SK-N-MC (cell line): ENCODE measurements around the gene TRIM9.

Experiments
- DNase-seq: peaks from one replicate; pipeline ENCODE4 v3.0.0-alpha.2; 2011; ENCODE audit warnings: low read depth, low spot score
- H3K27ac ChIP-seq: fragments of 200-600 bp; sonication (generic); 2 replicates; pipeline ENCODE4 v1.5.1; 2016; ENCODE audit warnings: mixed run types
- H3K36me3 ChIP-seq: fragments of 200-600 bp; sonication (generic); 2 replicates; pipeline ENCODE4 v1.6.1; 2017; ENCODE audit warnings: antibody characterized with exemption, low read length, mixed read lengths; ENCODE audit not compliant: insufficient read depth
- H3K4me3 ChIP-seq: fragments of 200-600 bp; sonication (generic); 2 replicates; pipeline ENCODE4 v1.5.1; 2016
- H3K9ac ChIP-seq: fragments of 200-600 bp; sonication (generic); 2 replicates; pipeline ENCODE4 v1.8.0; 2017; ENCODE audit warnings: mixed run types, mixed read lengths; ENCODE audit not compliant: insufficient read length
- H3K9me3 ChIP-seq: fragments of 200-600 bp; sonication (generic); 2 replicates; pipeline ENCODE4 v1.6.1; 2017; ENCODE audit warnings: low read depth, mild to moderate bottlenecking, antibody characterized with exemption, low read length, moderate library complexity, mixed read lengths
- EZH2 ChIP-seq: fragments of 200-600 bp; sonication (generic); IDR thresholded peaks from one replicate; pipeline ENCODE4 v1.6.1; 2017; ENCODE audit warnings: antibody characterized with exemption
- FOXP2 ChIP-seq: optimal IDR thresholded peaks from 2 replicates; pipeline ENCODE3; 2011; ENCODE audit warnings: mild to moderate bottlenecking, moderate library complexity; ENCODE audit not compliant: insufficient read depth; ENCODE audit errors: extremely low read length, control extremely low read depth
- POLR2AphosphoS5 ChIP-seq: IDR thresholded peaks from 2 replicates; pipeline ENCODE4 v1.6.1; 2012; ENCODE audit warnings: mild to moderate bottlenecking, low read depth, low read length, borderline replicate concordance

Gene TRIM9

DNA sequence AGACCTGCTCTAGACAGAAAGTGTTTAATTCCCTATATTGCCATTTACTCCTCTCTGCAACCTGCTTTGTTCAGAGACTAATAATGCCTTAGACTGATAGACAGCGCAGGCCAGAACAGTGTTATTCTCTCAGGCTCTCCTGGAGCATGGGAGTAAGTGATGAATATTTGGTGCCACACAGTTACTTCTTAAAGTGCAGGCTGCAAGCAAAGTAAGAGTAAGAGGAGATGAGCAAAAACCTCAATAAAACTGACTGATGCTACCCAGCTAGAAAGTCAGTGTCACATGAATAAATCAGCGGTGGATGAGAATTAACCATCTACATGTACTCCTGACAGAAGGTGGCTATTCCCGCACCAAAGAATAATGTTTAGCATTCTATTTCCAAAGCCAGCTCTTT is 9.9 kb downstream of the TRIM9 start:
- no peak for DNase-seq
- H3K4me3 ChIP-seq: no peak overlapping the region
- H3K9ac ChIP-seq: no peak overlapping the region
- no peak for TF ChIP-seq POLR2AphosphoS5
- TF ChIP-seq EZH2: no peak
- no peak for TF ChIP-seq FOXP2
- H3K9me3 ChIP-seq: no peaks in the 10 kb centered on the region
- no peak overlapping the region for H3K27ac ChIP-seq
- no peaks in the 10 kb centered on the region for H3K36me3 ChIP-seq

DNA sequence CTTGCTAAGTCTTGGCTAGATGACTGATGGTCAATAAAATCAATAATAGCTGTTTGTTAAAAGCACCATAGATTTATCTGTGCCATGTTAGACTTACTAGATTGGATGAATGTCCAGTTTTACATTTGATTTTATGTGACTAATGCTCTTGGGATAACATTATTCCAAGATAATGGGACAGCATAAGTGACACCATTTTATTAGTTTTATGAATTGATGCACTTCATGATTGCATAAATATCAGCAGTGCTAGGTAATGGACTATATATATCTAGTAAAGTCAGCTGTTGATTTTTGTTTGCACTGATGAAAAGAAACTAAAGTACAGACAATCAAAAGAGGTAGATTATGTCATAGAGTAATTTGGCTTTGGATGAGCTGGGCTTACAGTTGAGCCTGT is 10.4 kb downstream of the TRIM9 start:
- Histone ChIP-seq H3K4me3 (no peak overlapping the region), H3K27ac (no peak overlapping the region), H3K9me3 (no peaks in the 10 kb centered on the region), H3K36me3 (no peaks in the 10 kb centered on the region), H3K9ac (no peak overlapping the region)
- no peak for DNase-seq
- TF ChIP-seq FOXP2 (no peak), EZH2 (no peak), POLR2AphosphoS5 (no peak)

DNA sequence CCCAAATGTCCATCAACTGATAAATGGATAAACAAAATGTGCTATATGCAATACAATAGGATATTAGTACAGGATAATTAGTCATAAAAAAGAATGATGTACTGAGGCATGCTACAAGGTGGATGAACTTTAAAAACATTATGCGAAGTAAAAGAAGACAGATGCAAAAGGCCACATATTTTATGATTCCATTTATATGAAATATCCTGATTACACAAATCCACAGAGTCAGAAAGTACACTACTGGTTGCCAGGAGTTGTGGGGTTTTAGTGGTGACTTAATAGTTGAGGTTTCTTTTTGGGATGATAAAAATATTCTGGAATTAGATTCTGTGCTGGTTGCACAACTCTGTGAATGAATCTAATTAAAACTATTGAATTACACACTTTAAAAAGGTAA is 12.6 kb downstream of the TRIM9 start:
- Histone ChIP-seq H3K9me3 (no peaks in the 10 kb centered on the region), H3K4me3 (no peak overlapping the region), H3K9ac (no peak overlapping the region), H3K36me3 (no peaks in the 10 kb centered on the region), H3K27ac (no peak overlapping the region)
- no peak for DNase-seq
- TF ChIP-seq EZH2: no peak
- TF ChIP-seq POLR2AphosphoS5: no peak
- TF ChIP-seq FOXP2: no peak

DNA sequence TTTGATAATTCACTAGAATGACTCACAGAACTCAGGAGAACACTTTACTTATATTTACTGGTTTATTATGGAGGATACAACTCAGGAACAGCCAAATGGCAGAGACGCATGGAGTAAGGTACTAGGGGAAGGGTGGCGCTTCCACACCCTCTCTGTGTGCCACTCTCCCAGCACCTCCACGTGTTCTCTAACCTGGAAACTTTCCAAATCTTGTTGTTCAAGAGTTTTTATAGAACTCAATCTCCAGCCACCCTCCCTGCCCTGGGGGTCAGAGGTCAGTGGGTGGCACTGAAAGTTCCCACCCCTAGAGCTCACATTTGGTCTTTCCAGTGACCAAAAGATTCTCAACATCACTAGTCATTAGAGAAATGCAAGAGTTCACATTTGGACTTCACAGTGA is 13.2 kb downstream of the TRIM9 start:
- TF ChIP-seq FOXP2: no peak
- Histone ChIP-seq H3K9me3 (no peaks in the 10 kb centered on the region), H3K27ac (no peak overlapping the region)

DNA sequence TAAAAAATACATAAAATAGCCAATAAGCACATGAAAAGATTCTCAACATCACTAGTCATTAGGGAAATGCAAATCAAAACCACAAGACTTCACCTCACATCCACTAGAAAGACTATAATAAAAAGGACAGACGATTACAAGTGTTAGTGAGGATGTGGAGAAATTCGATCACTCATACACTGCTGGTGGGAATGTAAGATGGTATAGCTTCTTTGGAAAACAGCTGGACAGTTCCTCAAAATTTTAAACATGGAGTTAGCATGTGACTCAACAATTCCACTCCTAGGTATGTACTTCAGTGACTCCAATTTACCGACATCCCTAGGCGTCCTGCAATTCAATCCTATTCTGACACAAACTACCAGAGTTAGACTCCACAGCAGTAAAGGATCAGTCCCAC is 13.7 kb downstream of the TRIM9 start:
- no peak overlapping the region for H3K9ac ChIP-seq
- no peak for DNase-seq
- no peak overlapping the region for H3K27ac ChIP-seq
- no peaks in the 10 kb centered on the region for H3K9me3 ChIP-seq
- no peak overlapping the region for H3K4me3 ChIP-seq
- TF ChIP-seq POLR2AphosphoS5 (no peak), FOXP2 (no peak), EZH2 (no peak)
- H3K36me3 ChIP-seq: no peaks in the 10 kb centered on the region

More for the DNA sequence above, 13.2 kb downstream of the TRIM9 start:
- H3K4me3 ChIP-seq: no peak overlapping the region
- no peak overlapping the region for H3K9ac ChIP-seq
- no peaks in the 10 kb centered on the region for H3K36me3 ChIP-seq
- DNase-seq: no peak

DNA sequence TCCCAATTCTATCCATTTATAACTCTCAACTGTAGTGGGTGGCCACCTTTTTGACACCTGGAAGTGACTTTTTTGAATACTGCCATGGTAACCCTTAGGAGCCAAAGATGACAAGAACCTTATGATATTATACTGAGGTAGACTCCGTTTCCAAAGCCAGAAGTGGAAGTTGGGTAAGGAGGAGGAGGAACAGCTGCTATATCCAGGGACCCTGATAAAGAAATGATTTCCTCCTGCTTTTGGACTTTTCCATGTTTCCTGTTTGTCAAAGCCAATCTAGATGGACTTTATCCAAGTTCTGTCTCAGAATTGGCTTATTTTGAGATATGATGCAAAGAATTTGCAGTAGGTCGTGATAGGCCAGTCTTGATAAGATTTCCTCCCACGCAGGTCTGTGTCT is 14.3 kb downstream of the TRIM9 start:
- H3K4me3 ChIP-seq: no peak overlapping the region
- H3K9ac ChIP-seq: no peak overlapping the region
- H3K36me3 ChIP-seq: no peaks in the 10 kb centered on the region
- TF ChIP-seq FOXP2 (no peak), POLR2AphosphoS5 (no peak), EZH2 (no peak)
- H3K9me3 ChIP-seq: no peaks in the 10 kb centered on the region
- no peak for DNase-seq
- no peak overlapping the region for H3K27ac ChIP-seq

DNA sequence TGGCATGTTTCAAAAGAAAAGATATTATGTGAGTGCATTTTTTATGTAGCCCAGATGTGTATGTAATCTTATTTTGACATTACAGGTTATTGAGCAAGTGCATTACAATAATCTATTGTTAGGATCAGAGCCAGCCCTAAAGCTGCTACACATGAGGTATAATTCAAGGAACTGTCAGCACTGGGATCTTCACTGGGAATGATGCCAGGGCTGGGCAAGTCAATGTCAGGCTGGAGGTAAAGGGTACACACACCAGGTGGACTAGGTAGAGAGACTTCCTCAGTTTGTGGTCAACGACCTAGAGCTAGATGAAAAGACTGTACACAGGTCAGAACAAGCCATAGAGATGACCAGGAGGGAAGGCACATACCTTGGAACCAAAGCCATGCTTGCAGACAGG is 15.4 kb downstream of the TRIM9 start:
- Histone ChIP-seq H3K36me3 (no peaks in the 10 kb centered on the region), H3K27ac (no peak overlapping the region), H3K9ac (no peak overlapping the region), H3K9me3 (no peaks in the 10 kb centered on the region), H3K4me3 (no peak overlapping the region)
- DNase-seq: no peak
- TF ChIP-seq FOXP2 (no peak), EZH2 (no peak), POLR2AphosphoS5 (no peak)

DNA sequence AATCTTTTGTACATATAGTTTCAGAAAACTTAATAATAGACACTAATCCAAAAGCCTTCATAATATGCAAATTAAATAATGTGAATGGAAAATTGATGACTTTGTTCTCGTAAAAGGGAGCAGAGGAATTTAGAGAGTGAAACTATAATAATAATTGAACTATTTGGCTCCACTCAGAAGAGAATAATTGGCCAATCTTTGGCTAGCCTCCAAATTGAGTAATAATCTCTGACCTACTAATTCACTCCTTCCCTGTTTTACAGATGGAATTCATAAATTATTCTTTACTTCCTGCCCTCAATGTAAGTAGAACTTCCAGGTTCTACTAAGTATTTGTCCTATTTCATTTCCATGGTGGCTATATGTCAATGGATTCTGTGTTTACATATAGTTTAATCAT is 15.8 kb downstream of the TRIM9 start:
- no peaks in the 10 kb centered on the region for H3K36me3 ChIP-seq
- no peak for DNase-seq
- no peak overlapping the region for H3K9ac ChIP-seq
- TF ChIP-seq POLR2AphosphoS5: no peak
- TF ChIP-seq FOXP2: no peak
- TF ChIP-seq EZH2: no peak
- H3K27ac ChIP-seq: no peak overlapping the region
- H3K9me3 ChIP-seq: no peaks in the 10 kb centered on the region
- no peak overlapping the region for H3K4me3 ChIP-seq

DNA sequence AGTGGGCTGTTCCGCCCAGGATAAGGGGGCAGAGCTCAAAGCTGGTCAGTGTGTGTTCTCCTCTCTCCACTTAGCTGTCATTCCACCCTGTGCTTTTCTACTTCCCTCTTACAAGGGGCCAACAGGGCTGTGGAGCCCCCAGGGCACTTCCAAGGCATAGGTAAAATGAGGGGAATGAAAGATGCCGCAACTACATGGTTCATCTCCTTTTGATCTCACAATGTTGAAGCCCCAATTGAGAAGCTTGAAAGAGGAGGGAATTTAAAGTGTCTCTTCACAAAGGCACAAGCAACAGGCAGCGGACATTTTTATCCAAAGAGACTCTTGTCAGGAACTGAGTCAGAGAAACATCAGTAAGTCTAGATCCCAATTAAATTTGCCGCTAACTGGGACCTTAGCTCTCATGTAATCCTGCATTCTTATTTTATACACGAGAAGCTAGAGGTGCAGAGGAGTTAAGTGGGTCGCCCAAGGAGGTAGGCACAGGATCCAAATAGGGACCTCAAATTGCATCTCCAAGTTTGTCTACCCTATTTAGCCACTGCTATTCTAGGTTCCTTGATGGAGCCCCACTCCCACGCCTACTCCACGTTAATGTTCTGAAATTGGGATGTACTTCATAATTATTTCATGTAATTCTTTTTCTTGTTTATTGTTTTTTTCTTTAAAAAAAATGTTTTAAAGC is 20.1 kb downstream of the TRIM9 start:
- DNase-seq: no peak
- TF ChIP-seq EZH2 (no peak), FOXP2 (no peak), POLR2AphosphoS5 (no peak)
- Histone ChIP-seq H3K4me3 (no peak overlapping the region), H3K9me3 (no peaks in the 10 kb centered on the region), H3K27ac (no peak overlapping the region), H3K36me3 (no peaks in the 10 kb centered on the region), H3K9ac (no peak overlapping the region)
